IMR-90 (cell line): ENCODE measurements around the gene TLK2.
"Not testable (repeated sequence)": the region's sequence is repeated elsewhere in the genome, so short reads cannot be mapped to it uniquely, and the experiment has no call there.

Experiments used
- CTCF ChIP-seq: conservative IDR thresholded peaks from 2 replicates; pipeline ENCODE4 v1.5.1; 2012; ENCODE audit warnings: mild to moderate bottlenecking, low read depth, low read length, improper control_type of control experiment
- USF2 ChIP-seq: fragments of 150-350 bp; IDR thresholded peaks from 2 replicates; pipeline ENCODE4 v1.6.1; 2017; ENCODE audit warnings: mild to moderate bottlenecking, antibody characterized with exemption, low read length, low read depth

- not testable (repeated sequence) for TF ChIP-seq CTCF, USF2
Measured at GRCh38 chr17:62510247-62510819, 31.7 kb downstream of the TLK2 start.
